ENCODE results near the gene CFAP251.

GRCh38 chr12:122051231-122051876 is 133.0 kb downstream of the CFAP251 start:
- TF ChIP-seq CTCF (conservative IDR thresholded peaks at IDR 0.05; ENCODE audit: low read depth, low read length) (no peak), EZH2 (IDR thresholded peaks at IDR 0.05; ENCODE audit: low read length, unreplicated experiment) (no peak), EZH2phosphoT487 (IDR thresholded peaks at IDR 0.05; ENCODE audit: borderline replicate concordance, low read length) (no peak)
